Sigmoid colon (tissue), 3 donors: Measurements from ENCODE around the gene PER3.

Experiments used
- CTCF ChIP-seq, 4 experiments: fragments of 450-650 bp in 3 of 4; fragments of 200-600 bp in 1 of 4; IDR thresholded peaks; one replicate each; pipeline ENCODE4 v1.5.1; 2016 to 2019; ENCODE audit warnings: antibody characterized with exemption in 4 of 4, mild to moderate bottlenecking in 3 of 4, moderate library complexity in 2 of 4
- POLR2A ChIP-seq, 2 donors: fragments of 450-650 bp; IDR thresholded peaks; one replicate each; pipeline ENCODE4 v1.6.1; 2016; ENCODE audit warnings: antibody characterized with exemption in 2 of 2, mild to moderate bottlenecking in 2 of 2, moderate library complexity in 2 of 2

GRCh38 chr1:7780976-7781375, 3.1 kb upstream of the PER3 start:
- TF ChIP-seq POLR2A (IDR thresholded peaks at IDR 0.05) (no peak), CTCF (IDR thresholded peaks at IDR 0.05) (no peak)
